GM23338 (cell line): Measurements from ENCODE around the gene ERC2. TPM values are rescaled to one million over a fixed set of nuclear protein-coding genes. Genes with fewer than 3 reads are reported as not detected.

Source experiments
- ATAC-seq: fragments of 200-7000 bp; cut with Tn5 transposase; 3 replicates; pipeline ENCODE4 v1.9.1; 2020
- DNase-seq: peaks from one replicate; pipeline ENCODE4 v3.0.0-alpha.2; 2015; ENCODE audit warnings: low spot score
- H2AFZ ChIP-seq: fragments of 200-600 bp; sonication (generic); 2 replicates; pipeline ENCODE4 v1.8.0; 2016; ENCODE audit warnings: antibody characterized with exemption, mild to moderate bottlenecking, moderate library complexity
- H3F3A ChIP-seq: fragments of 200-600 bp; sonication (generic); replicated peaks from 2 replicates; pipeline ENCODE4 v1.8.0; 2017; ENCODE audit warnings: antibody characterized with exemption, mixed run types, low read depth
- H3K27ac ChIP-seq: fragments of 200-600 bp; sonication (generic); 2 replicates; pipeline ENCODE4 v1.6.1; 2016; ENCODE audit warnings: low read depth
- H3K27me3 ChIP-seq: fragments of 200-600 bp; sonication (generic); 2 replicates; pipeline ENCODE4 v1.8.0; 2016; ENCODE audit warnings: mild to moderate bottlenecking, mixed run types, moderate library complexity; ENCODE audit not compliant: insufficient read depth
- H3K36me3 ChIP-seq: fragments of 200-600 bp; sonication (generic); 2 replicates; pipeline ENCODE4 v1.8.0; 2016; ENCODE audit warnings: mild to moderate bottlenecking; ENCODE audit not compliant: insufficient read depth
- H3K4me1 ChIP-seq: fragments of 200-600 bp; sonication (generic); 2 replicates; pipeline ENCODE4 v1.8.0; 2016; ENCODE audit warnings: mild to moderate bottlenecking, moderate library complexity; ENCODE audit not compliant: insufficient read depth
- H3K4me2 ChIP-seq: fragments of 200-600 bp; sonication (generic); 2 replicates; pipeline ENCODE4 v1.7.1; 2017; ENCODE audit warnings: mixed run types
- H3K4me3 ChIP-seq: fragments of 200-600 bp; sonication (generic); 2 replicates; pipeline ENCODE4 v1.6.1; 2016; ENCODE audit warnings: mixed run types
- H3K79me2 ChIP-seq: fragments of 200-600 bp; sonication (generic); replicated peaks from 2 replicates; pipeline ENCODE4 v1.8.0; 2017; ENCODE audit warnings: mild to moderate bottlenecking; ENCODE audit not compliant: insufficient read depth
- H3K9me2 ChIP-seq: fragments of 200-600 bp; sonication (generic); 2 replicates; pipeline ENCODE4 v1.8.0; 2017; ENCODE audit not compliant: insufficient read depth
- H4K20me1 ChIP-seq: fragments of 200-600 bp; sonication (generic); replicated peaks from 2 replicates; pipeline ENCODE4 v1.8.0; 2017; ENCODE audit warnings: mild to moderate bottlenecking; ENCODE audit not compliant: insufficient read depth
- H3K27ac Mint-ChIP-seq: 2 replicates; pipeline ENCODE4 v1.8.0; 2020; ENCODE audit warnings: inconsistent platforms, mild to moderate bottlenecking, moderate library complexity, mixed read lengths
- H3K27me3 Mint-ChIP-seq: 3 replicates; pipeline ENCODE4 v1.8.0; 2022; ENCODE audit warnings: low read depth, mild to moderate bottlenecking, moderate library complexity, mixed read lengths, inconsistent platforms; ENCODE audit not compliant: insufficient read depth, poor library complexity
- H3K36me3 Mint-ChIP-seq: 3 replicates; pipeline ENCODE4 v1.8.0; 2021; ENCODE audit warnings: low read depth, mild to moderate bottlenecking, inconsistent platforms, moderate library complexity, mixed read lengths
- H3K4me1 Mint-ChIP-seq: 3 replicates; pipeline ENCODE4 v1.8.0; 2020; ENCODE audit warnings: mild to moderate bottlenecking, inconsistent platforms, mixed read lengths
- H3K4me3 Mint-ChIP-seq: 3 replicates; pipeline ENCODE4 v1.8.0; 2021; ENCODE audit warnings: moderate library complexity, mild to moderate bottlenecking, inconsistent platforms, mixed read lengths
- H3K9me3 Mint-ChIP-seq: 3 replicates; pipeline ENCODE4 v1.8.0; 2020; ENCODE audit warnings: moderate library complexity, mild to moderate bottlenecking, inconsistent platforms, mixed read lengths
- CREB1 ChIP-seq: fragments of 250-450 bp; sonication (Bioruptor Pico); IDR thresholded peaks from 2 replicates; pipeline ENCODE4 v1.5.0; 2020; ENCODE audit warnings: low read depth, mild to moderate bottlenecking, moderate library complexity
- CTCF ChIP-seq, 2 experiments: fragments of 200-600 bp in 1 of 2; sonication (generic) in 1 of 2; conservative IDR thresholded peaks; 2 replicates each; pipeline versions ENCODE4 v1.5.1 to v1.6.1; 2016 to 2017; ENCODE audit warnings: antibody characterized with exemption in 2 of 2, low read depth in 2 of 2, mild to moderate bottlenecking in 2 of 2, moderate library complexity in 1 of 2
- EZH2 ChIP-seq: fragments of 200-600 bp; sonication (generic); IDR thresholded peaks from one replicate; pipeline ENCODE4 v1.8.0; 2017; ENCODE audit warnings: antibody characterized with exemption, mild to moderate bottlenecking, low read depth; ENCODE audit not compliant: unreplicated experiment
- EZH2phosphoT487 ChIP-seq: fragments of 200-600 bp; sonication (generic); IDR thresholded peaks from one replicate; pipeline ENCODE4 v1.8.1; 2018; ENCODE audit warnings: antibody characterized with exemption; ENCODE audit not compliant: unreplicated experiment
- JUNB ChIP-seq: IDR thresholded peaks from one replicate; pipeline ENCODE4 v1.6.1; 2016; ENCODE audit warnings: antibody characterized with exemption; ENCODE audit not compliant: unreplicated experiment
- NANOG ChIP-seq: IDR thresholded peaks from 2 replicates; pipeline ENCODE4 v1.6.1; 2016; ENCODE audit warnings: antibody characterized with exemption, borderline replicate concordance
- POLR2AphosphoS5 ChIP-seq: IDR thresholded peaks from 2 replicates; pipeline ENCODE4 v1.6.1; 2016; ENCODE audit warnings: antibody characterized with exemption, low read depth
- REST ChIP-seq: IDR thresholded peaks from one replicate; pipeline ENCODE4 v1.6.1; 2018; ENCODE audit warnings: antibody characterized with exemption; ENCODE audit not compliant: unreplicated experiment
- STAT1 ChIP-seq: IDR thresholded peaks from one replicate; pipeline ENCODE4 v1.6.1; 2016; ENCODE audit warnings: antibody characterized with exemption; ENCODE audit not compliant: unreplicated experiment
- ZNF114 ChIP-seq: fragments of 250-450 bp; sonication (Bioruptor Pico); IDR thresholded peaks from 2 replicates; pipeline ENCODE4 v1.5.0; 2020; ENCODE audit warnings: mild to moderate bottlenecking, moderate library complexity
- ZNF331 ChIP-seq: fragments of 250-450 bp; sonication (Bioruptor Pico); IDR thresholded peaks from 2 replicates; pipeline ENCODE4 v1.5.0; 2020; ENCODE audit warnings: low read depth, mild to moderate bottlenecking, moderate library complexity
- polyA plus RNA-seq: library from polyadenylated mRNA; unstranded; fragments of >200 nt; fragmentation: Nextera tagmentation; extraction: Ambion mirVana; gene quantifications from 2 replicates; pipeline ENCODE4 v1.2.1, GENCODE V29; 2016
- total RNA-seq: library from RNA; depleted of rRNA; stranded (reverse); fragments of >200 nt; shearing (Covaris generic); gene quantifications from 2 replicates; pipeline ENCODE4 v1.2.3, GENCODE V29; 2014
- TF ChIP-seq, protein P1 (sequence below): fragments of 250-450 bp; sonication (Bioruptor Pico); IDR thresholded peaks from 2 replicates; pipeline ENCODE4 v1.5.0; 2020; ENCODE audit warnings: mild to moderate bottlenecking, moderate library complexity
- TF ChIP-seq, protein P2 (sequence below): IDR thresholded peaks from 2 replicates; pipeline ENCODE4 v1.6.1; 2016; ENCODE audit warnings: antibody characterized with exemption

ERC2 gene
- total and polyA plus RNA-seq, 2 experiments from 2014 or later, result 11.8 to 13.7 TPM

- no peak overlapping the region for H3K27ac Mint-ChIP-seq
- ATAC-seq (no peak), DNase-seq (peak; percentile 14)
- Histone ChIP-seq H3K27ac (no peak overlapping the region), H3K4me3 (peak overlapping the region; percentile 93), H2AFZ (no peak overlapping the region), H3K4me2 (peak overlapping the region; percentile 100), H3K4me1 (peaks cover 19% of the 10 kb centered on the region; the same call in 1 of the 2 replicates), H3K79me2 (no peaks in the 10 kb centered on the region), H4K20me1 (no peaks in the 10 kb centered on the region), H3K27me3 (peaks cover 72% of the 10 kb centered on the region), H3F3A (peaks cover 6% of the 10 kb centered on the region), H3K9me2 (no peaks in the 10 kb centered on the region), H3K36me3 (no peaks in the 10 kb centered on the region)
- H3K4me3 Mint-ChIP-seq, result peak overlapping the region; percentile 82
- peaks cover 25% of the 10 kb centered on the region for H3K4me1 Mint-ChIP-seq
- H3K36me3 Mint-ChIP-seq, result no peaks in the 10 kb centered on the region
- no peaks in the 10 kb centered on the region for H3K9me3 Mint-ChIP-seq
- TF ChIP-seq CTCF (conservative IDR thresholded peaks at IDR 0.05; ENCODE audit: low read depth in 2 of 2), result no peak
- TF ChIP-seq POLR2AphosphoS5, result no peak
- TF ChIP-seq STAT1, result no peak
- TF ChIP-seq, protein P1, sequence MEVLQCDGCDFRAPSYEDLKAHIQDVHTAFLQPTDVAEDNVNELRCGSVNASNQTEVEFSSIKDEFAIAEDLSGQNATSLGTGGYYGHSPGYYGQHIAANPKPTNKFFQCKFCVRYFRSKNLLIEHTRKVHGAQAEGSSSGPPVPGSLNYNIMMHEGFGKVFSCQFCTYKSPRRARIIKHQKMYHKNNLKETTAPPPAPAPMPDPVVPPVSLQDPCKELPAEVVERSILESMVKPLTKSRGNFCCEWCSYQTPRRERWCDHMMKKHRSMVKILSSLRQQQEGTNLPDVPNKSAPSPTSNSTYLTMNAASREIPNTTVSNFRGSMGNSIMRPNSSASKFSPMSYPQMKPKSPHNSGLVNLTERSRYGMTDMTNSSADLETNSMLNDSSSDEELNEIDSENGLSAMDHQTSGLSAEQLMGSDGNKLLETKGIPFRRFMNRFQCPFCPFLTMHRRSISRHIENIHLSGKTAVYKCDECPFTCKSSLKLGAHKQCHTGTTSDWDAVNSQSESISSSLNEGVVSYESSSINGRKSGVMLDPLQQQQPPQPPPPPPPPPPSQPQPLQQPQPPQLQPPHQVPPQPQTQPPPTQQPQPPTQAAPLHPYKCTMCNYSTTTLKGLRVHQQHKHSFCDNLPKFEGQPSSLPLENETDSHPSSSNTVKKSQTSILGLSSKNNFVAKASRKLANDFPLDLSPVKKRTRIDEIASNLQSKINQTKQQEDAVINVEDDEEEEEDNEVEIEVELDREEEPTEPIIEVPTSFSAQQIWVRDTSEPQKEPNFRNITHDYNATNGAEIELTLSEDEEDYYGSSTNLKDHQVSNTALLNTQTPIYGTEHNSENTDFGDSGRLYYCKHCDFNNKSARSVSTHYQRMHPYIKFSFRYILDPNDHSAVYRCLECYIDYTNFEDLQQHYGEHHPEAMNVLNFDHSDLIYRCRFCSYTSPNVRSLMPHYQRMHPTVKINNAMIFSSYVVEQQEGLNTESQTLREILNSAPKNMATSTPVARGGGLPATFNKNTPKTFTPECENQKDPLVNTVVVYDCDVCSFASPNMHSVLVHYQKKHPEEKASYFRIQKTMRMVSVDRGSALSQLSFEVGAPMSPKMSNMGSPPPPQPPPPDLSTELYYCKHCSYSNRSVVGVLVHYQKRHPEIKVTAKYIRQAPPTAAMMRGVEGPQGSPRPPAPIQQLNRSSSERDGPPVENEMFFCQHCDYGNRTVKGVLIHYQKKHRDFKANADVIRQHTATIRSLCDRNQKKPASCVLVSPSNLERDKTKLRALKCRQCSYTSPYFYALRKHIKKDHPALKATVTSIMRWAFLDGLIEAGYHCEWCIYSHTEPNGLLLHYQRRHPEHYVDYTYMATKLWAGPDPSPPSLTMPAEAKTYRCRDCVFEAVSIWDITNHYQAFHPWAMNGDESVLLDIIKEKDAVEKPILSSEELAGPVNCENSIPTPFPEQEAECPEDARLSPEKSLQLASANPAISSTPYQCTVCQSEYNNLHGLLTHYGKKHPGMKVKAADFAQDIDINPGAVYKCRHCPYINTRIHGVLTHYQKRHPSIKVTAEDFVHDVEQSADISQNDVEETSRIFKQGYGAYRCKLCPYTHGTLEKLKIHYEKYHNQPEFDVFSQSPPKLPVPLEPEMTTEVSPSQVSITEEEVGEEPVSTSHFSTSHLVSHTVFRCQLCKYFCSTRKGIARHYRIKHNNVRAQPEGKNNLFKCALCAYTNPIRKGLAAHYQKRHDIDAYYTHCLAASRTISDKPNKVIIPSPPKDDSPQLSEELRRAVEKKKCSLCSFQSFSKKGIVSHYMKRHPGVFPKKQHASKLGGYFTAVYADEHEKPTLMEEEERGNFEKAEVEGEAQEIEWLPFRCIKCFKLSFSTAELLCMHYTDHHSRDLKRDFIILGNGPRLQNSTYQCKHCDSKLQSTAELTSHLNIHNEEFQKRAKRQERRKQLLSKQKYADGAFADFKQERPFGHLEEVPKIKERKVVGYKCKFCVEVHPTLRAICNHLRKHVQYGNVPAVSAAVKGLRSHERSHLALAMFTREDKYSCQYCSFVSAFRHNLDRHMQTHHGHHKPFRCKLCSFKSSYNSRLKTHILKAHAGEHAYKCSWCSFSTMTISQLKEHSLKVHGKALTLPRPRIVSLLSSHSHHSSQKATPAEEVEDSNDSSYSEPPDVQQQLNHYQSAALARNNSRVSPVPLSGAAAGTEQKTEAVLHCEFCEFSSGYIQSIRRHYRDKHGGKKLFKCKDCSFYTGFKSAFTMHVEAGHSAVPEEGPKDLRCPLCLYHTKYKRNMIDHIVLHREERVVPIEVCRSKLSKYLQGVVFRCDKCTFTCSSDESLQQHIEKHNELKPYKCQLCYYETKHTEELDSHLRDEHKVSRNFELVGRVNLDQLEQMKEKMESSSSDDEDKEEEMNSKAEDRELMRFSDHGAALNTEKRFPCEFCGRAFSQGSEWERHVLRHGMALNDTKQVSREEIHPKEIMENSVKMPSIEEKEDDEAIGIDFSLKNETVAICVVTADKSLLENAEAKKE (CRISPR knock-in tag), result no peak
- no peak for TF ChIP-seq EZH2
- no peak for TF ChIP-seq ZNF331 (CRISPR knock-in tag)
- TF ChIP-seq, protein P2, sequence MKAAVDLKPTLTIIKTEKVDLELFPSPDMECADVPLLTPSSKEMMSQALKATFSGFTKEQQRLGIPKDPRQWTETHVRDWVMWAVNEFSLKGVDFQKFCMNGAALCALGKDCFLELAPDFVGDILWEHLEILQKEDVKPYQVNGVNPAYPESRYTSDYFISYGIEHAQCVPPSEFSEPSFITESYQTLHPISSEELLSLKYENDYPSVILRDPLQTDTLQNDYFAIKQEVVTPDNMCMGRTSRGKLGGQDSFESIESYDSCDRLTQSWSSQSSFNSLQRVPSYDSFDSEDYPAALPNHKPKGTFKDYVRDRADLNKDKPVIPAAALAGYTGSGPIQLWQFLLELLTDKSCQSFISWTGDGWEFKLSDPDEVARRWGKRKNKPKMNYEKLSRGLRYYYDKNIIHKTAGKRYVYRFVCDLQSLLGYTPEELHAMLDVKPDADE, result no peak
- no peak for TF ChIP-seq CREB1
- TF ChIP-seq EZH2phosphoT487, result no peak
- TF ChIP-seq JUNB, result no peak
- no peak for TF ChIP-seq REST
- no peak for TF ChIP-seq NANOG
- TF ChIP-seq ZNF114, result no peak
- H3K27me3 Mint-ChIP-seq, result peaks cover 57% of the 10 kb centered on the region
These were observed 977.9 kb downstream of the ERC2 start for GRCh38 chr3:55490276-55490913.
